ENCODE measurements around the gene XCL2. TPM values are rescaled to one million over a fixed set of nuclear protein-coding genes. Genes with fewer than 3 reads are reported as not detected.

Gene XCL2
- total and polyA plus RNA-seq, 2 of the 4 experiments (the other 2 are of a cell fraction), result not detected

DNA sequence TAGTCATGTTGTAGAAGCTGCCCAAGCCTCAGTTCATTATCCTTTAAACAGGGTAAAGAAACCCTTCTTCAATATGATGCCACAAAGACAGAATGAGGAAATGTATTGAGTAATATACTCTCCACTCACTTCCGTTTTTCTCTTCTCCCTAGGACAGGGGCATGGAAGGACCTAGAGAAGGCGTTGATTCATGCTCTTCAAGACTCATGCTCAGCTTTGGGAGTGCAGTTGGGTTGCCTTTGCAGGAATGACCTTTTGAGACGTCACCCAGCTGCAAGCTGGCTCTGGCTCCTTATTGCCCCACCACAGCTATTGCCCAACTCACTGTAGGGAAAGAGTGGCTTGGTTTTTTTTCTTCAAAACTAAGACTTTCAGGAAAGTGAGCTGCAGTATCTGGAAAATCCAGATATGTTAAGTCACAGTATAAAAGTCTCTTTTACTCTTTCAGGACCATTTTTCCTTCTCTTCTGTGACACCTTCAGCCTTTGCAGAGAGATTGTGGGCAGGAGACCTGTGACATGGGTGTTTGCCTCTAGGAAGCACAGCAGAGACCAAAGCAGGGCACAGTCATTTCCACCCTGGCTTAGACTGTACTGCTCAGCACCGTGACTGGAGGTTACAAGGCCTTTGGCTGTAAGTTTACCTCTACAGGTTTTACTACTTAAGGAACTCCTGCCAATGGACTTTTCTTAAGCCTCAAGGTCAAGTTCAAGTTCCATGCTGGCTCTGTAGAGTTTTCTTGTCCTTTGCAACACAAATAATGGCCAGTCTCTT lies 39.5 kb downstream of the XCL2 start:
- Histone ChIP-seq H3K14ac (replicated peaks; ENCODE audit: low read depth, low read length) (0 out of 2 replicates have a peak overlapping the region, but pooled peaks have one; percentile 26), H3K9me3 (ENCODE audit: control insufficient read depth, insufficient read depth, low read length) (no peaks in the 10 kb centered on the region), H2AK9ac (replicated peaks; ENCODE audit: low read depth, low read length, poor library complexity) (peak overlapping the region; percentile 20), H3K79me1 (ENCODE audit: low read depth in 1 of 2, low read length in 2 of 2) (no peaks in the 10 kb centered on the region), H3K27ac (ENCODE audit: insufficient read depth, low read length) (no peak overlapping the region), H3K9me1 (ENCODE audit: insufficient read depth, low read length) (0 out of 2 replicates have a peak, but pooled peaks cover 3% of the 10 kb centered on the region), H3K4me3 (ENCODE audit: insufficient read depth, low read depth, low read length) (no peak overlapping the region), H4K91ac (ENCODE audit: insufficient read depth, low read depth, low read length) (no peak overlapping the region; the same call in 1 of the 2 replicates), H2AFZ (replicated peaks; ENCODE audit: low read length, poor library complexity) (no peak overlapping the region), H3K4me1 (ENCODE audit: control insufficient read depth, insufficient read depth, low read length) (peaks cover 4% of the 10 kb centered on the region), H3K27me3 (ENCODE audit: control insufficient read depth, insufficient read depth, low read length) (no peaks in the 10 kb centered on the region), H3K4me2 (ENCODE audit: low read depth, low read length) (no peak overlapping the region), H3K23ac (ENCODE audit: low read depth, low read length) (no peak overlapping the region), H3K18ac (ENCODE audit: low read depth, low read length) (peak overlapping the region; percentile 79), H3K4ac (ENCODE audit: low read depth, low read length) (no peak overlapping the region), H3K9ac (ENCODE audit: low read depth, low read length) (no peak overlapping the region), H2BK20ac (ENCODE audit: low read depth, low read length) (no peak overlapping the region; the same call in 1 of the 2 replicates), H3K56ac (ENCODE audit: extremely low read depth, insufficient read depth, low read length) (no peak overlapping the region), H4K20me1 (ENCODE audit: insufficient read depth, low read length) (no peaks in the 10 kb centered on the region), H4K5ac (ENCODE audit: low read depth, low read length) (peak overlapping the region; percentile 41; the same call in 1 of the 2 replicates), H2AK5ac (ENCODE audit: low read depth, low read length) (no peak overlapping the region), H3K36me3 (ENCODE audit: control insufficient read depth, insufficient read depth, low read length) (no peaks in the 10 kb centered on the region), H4K8ac (ENCODE audit: low read depth in 2 of 2, low read length in 2 of 2) (0 out of 4 replicates have a peak overlapping the region, but pooled peaks of 1 of the 2 experiments have one; percentile 3), H2BK15ac (ENCODE audit: low read depth, low read length) (no peak overlapping the region), H2BK5ac (ENCODE audit: low read depth, low read length, poor library complexity, severe bottlenecking) (no peak overlapping the region), H2BK120ac (ENCODE audit: low read depth, low read length) (no peak overlapping the region)
- dilution Hi-C loops (cut with HindIII; ENCODE audit: low sequenced_read_pairs, unreplicated experiment) (no loop called here), in situ Hi-C loops (cut with MboI; ENCODE audit: low sequenced_read_pairs) (no loop called here), intact Hi-C loops (cut with micrococcal nuclease) (no loop called here)
- DNase-seq, result peak; percentile 47
- ATAC-seq (ENCODE audit: low read depth), result peak; percentile 13; the same call in 1 of the 2 replicates
- ChIA-PET CTCF (no interaction called here), POLR2A (ENCODE audit: unreplicated experiment) (no interaction called here)
- BruUV-seq (replicated peaks), result no TSS peak
- TF ChIP-seq CEBPB (IDR thresholded peaks at IDR 0.05; ENCODE audit: low read depth, low read length), result peak; percentile 70
- TF ChIP-seq, protein P1, sequence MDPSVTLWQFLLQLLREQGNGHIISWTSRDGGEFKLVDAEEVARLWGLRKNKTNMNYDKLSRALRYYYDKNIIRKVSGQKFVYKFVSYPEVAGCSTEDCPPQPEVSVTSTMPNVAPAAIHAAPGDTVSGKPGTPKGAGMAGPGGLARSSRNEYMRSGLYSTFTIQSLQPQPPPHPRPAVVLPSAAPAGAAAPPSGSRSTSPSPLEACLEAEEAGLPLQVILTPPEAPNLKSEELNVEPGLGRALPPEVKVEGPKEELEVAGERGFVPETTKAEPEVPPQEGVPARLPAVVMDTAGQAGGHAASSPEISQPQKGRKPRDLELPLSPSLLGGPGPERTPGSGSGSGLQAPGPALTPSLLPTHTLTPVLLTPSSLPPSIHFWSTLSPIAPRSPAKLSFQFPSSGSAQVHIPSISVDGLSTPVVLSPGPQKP (IDR thresholded peaks at IDR 0.05; ENCODE audit: borderline replicate concordance, low read depth, low read length), result no peak
- WGBS, 2 experiments (ENCODE audit: extremely low coverage in 2 of 2, insufficient read length in 1 of 2), result 100% methylated on average over 1 of the region's 4 CpGs; no CpG with 5 or more reads in 1 of the 2 experiments
